Measurements from ENCODE around the gene MRPS10.

The MRPS10 gene

GRCh38 chr6:42217519-42218367, at the start of gene MRPS10:
TSS of gene MRPS10 (minus strand) at chr6:42217861. CDS start at chr6:42217849, 12 bp downstream.
- peak; percentile 84 to 86 for DNase-seq (ENCODE audit: low read depth in 2 of 2)

GRCh38 chr6:42266538-42266937, 48.9 kb upstream of the MRPS10 start:
- no peak for DNase-seq (ENCODE audit: low read depth in 2 of 2)

- DNase-seq (ENCODE audit: low read depth in 2 of 2), result no peak
Measured at GRCh38 chr6:42264852-42265390, 47.3 kb upstream of the MRPS10 start.

- DNase-seq (ENCODE audit: low read depth in 2 of 2), result no peak
Measured at GRCh38 chr6:42264162-42264851, 46.6 kb upstream of the MRPS10 start.

GRCh38 chr6:42263165-42263728, 45.6 kb upstream of the MRPS10 start:
- no peak for DNase-seq (ENCODE audit: low read depth in 2 of 2)

GRCh38 chr6:42260972-42261371, 43.3 kb upstream of the MRPS10 start:
- DNase-seq (ENCODE audit: low read depth in 2 of 2), result peak in 1 of 2 donors; percentile 27

- DNase-seq (ENCODE audit: low read depth in 2 of 2), result no peak
Measured at GRCh38 chr6:42260396-42260888, 42.8 kb upstream of the MRPS10 start.

- no peak for DNase-seq (ENCODE audit: low read depth in 2 of 2)
Measured at GRCh38 chr6:42259841-42260395, 42.3 kb upstream of the MRPS10 start.

- no peak for DNase-seq (ENCODE audit: low read depth in 2 of 2)
Measured at GRCh38 chr6:42259286-42259685, 41.6 kb upstream of the MRPS10 start.

- DNase-seq (ENCODE audit: low read depth in 2 of 2), result no peak
Measured at GRCh38 chr6:42257614-42258013, 40.0 kb upstream of the MRPS10 start.

GRCh38 chr6:42257063-42257462, 39.4 kb upstream of the MRPS10 start:
- DNase-seq (ENCODE audit: low read depth in 2 of 2), result no peak

GRCh38 chr6:42255050-42255449, 37.4 kb upstream of the MRPS10 start:
- no peak for DNase-seq (ENCODE audit: low read depth in 2 of 2)

- no peak for DNase-seq (ENCODE audit: low read depth in 2 of 2)
Measured at GRCh38 chr6:42254505-42254904, 36.8 kb upstream of the MRPS10 start.

- no peak for DNase-seq (ENCODE audit: low read depth in 2 of 2)
Measured at GRCh38 chr6:42251911-42252637, 34.4 kb upstream of the MRPS10 start.

GRCh38 chr6:42251500-42251899, 33.8 kb upstream of the MRPS10 start:
- DNase-seq (ENCODE audit: low read depth in 2 of 2), result no peak

- no peak for DNase-seq (ENCODE audit: low read depth in 2 of 2)
Measured at GRCh38 chr6:42250274-42250931, 32.7 kb upstream of the MRPS10 start.

- no peak for DNase-seq (ENCODE audit: low read depth in 2 of 2)
Measured at GRCh38 chr6:42249279-42249678, 31.6 kb upstream of the MRPS10 start.

- DNase-seq (ENCODE audit: low read depth in 2 of 2), result no peak
Measured at GRCh38 chr6:42243046-42243445, 25.4 kb upstream of the MRPS10 start.

GRCh38 chr6:42241915-42242314, 24.3 kb upstream of the MRPS10 start:
- DNase-seq (ENCODE audit: low read depth in 2 of 2), result no peak

- DNase-seq (ENCODE audit: low read depth in 2 of 2), result no peak
Measured at GRCh38 chr6:42239736-42240375, 22.2 kb upstream of the MRPS10 start.

Measured in stimulated activated CD8-positive, alpha-beta memory T cell treated with anti-CD3 and anti-CD28 coated beads, Interleukin-7, amount 100 ng/mL, for 4 hours (primary cell).